HG02678 (cell line): ENCODE results near the gene CAPZA1.

Experiments
- ATAC-seq: cut with Tn5 transposase; IDR thresholded peaks from one replicate; pipeline ENCODE4 v1.9.1; 2021; ENCODE audit warnings: mild to moderate bottlenecking, moderate library complexity; ENCODE audit not compliant: unreplicated experiment

The CAPZA1 gene

GRCh38 chr1:112698366-112699310 is 79.0 kb downstream of the CAPZA1 start:
- no peak for ATAC-seq

- no peak for ATAC-seq
These were observed 80.0 kb downstream of the CAPZA1 start for GRCh38 chr1:112699425-112700144.

DNA sequence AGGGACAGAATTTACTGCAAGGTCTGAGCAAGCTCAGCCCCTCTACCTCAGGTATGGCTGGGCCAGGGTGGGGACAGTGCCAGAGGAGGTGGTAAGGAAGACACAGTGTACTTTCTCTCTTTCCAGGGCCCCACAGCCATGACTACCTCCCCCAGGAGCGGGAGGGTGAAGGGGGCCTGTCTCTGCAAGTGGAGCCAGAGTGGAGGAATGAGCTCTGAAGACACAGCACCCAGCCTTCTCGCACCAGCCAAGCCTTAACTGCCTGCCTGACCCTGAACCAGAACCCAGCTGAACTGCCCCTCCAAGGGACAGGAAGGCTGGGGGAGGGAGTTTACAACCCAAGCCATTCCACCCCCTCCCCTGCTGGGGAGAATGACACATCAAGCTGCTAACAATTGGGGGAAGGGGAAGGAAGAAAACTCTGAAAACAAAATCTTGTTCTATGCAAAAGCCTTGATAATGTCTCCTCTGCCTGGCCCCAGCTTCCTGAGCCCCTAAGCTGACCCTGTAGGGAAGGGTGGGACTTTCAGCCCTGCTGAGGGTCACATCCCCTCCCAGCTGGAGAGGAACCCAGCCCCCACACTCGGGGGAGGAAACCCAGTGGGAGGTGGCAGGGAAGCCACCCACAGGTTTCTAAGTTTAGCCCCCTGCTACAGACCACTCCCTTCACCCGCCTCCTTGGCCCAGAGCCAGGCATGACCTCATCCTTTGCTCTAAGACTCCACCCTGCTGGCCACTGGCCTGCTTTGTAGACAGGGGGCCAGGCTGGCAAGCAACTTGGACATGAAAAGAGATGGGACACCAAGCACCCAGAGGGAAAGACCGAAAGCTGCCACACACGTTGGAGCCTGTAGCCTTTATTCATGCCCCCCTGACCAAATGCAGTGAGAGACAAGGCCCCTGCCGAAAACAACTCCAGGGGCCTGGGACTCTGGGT is 80.9 kb downstream of the CAPZA1 start:
- peak; percentile 45 for ATAC-seq

GRCh38 chr1:112701227-112702066 is 81.8 kb downstream of the CAPZA1 start:
- no peak for ATAC-seq

GRCh38 chr1:112702067-112702395 is 82.4 kb downstream of the CAPZA1 start:
- ATAC-seq, result no peak

- ATAC-seq, result no peak
These were observed 83.0 kb downstream of the CAPZA1 start for GRCh38 chr1:112702420-112703261.

- ATAC-seq, result no peak
These were observed 84.1 kb downstream of the CAPZA1 start for GRCh38 chr1:112703706-112704105.

- no peak for ATAC-seq
These were observed 84.8 kb downstream of the CAPZA1 start for GRCh38 chr1:112704391-112704933.

DNA sequence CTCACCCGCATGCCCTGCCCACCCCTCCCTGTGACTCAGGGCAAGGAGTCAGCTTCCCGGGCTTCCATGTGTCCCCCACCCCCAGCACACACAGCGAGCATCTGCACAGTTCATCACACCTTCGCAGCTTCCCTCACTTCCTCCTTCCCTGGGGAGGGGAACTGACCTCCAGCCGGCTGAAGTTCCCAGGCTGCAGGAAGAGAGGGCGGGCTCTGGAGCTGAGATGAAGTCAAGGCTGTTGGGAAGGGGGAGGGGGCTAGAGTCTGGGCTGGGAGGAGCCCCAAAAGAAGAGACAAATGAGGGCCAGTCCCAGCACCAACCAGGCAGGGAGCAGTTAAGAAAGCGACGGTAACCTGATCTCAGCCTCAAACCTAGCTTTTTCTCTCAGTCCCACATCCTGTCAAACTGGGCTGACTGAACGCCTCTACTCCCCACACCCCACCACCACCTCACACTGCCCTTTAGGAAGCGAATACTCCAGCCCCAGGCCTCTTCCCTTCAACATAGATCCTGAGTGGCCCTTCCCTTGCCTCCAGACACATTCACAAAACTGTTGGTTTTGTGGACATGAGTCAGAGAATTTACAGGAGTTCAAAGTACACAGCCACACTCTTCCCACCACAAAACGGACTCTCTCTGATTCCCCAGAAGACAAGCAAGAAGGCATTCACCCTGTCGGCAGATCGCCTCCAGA is 85.4 kb downstream of the CAPZA1 start:
- peak; percentile 59 for ATAC-seq

DNA sequence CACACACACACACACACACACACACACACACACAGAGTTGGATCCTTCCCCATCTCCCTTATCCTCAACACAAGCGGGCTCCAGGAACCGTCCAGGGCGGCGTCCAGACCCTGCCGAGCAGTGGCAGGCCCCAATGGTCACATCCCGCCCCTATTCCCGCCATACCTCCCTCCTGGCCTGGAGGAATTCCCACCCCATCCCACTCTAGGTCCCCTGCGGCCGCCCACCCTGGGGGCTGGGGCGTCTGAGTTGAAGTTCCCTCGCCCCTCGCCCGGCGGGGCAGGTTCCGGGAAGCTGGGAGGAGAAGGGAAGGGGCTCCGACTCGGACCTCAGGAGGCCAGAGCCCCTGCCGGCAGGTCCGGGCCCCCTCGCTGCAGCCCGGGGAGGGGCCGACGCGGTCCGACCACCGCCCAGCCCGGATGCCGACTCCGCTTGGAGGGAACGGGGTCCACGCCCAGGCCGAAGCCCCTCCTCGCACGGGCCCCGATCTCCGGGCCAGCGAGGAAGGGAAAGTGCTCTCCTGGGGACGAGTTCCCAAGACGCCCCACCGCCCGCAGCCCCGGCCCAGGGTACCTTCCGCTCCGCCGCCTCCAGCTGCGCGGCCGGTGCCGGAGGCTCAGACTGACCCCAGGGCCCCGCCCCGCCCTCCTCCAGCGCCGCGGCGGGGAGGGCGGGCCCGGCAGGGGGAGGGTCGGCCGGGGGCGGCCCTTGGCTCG is 87.0 kb downstream of the CAPZA1 start, which contains the start of gene RHOC:
Gene RHOC, minus strand, starts transcription at position 623 of the 716 bp plus-strand sequence. CDS start 3,328 bp downstream, outside the sequence.
- ATAC-seq, result peak; percentile 71

DNA sequence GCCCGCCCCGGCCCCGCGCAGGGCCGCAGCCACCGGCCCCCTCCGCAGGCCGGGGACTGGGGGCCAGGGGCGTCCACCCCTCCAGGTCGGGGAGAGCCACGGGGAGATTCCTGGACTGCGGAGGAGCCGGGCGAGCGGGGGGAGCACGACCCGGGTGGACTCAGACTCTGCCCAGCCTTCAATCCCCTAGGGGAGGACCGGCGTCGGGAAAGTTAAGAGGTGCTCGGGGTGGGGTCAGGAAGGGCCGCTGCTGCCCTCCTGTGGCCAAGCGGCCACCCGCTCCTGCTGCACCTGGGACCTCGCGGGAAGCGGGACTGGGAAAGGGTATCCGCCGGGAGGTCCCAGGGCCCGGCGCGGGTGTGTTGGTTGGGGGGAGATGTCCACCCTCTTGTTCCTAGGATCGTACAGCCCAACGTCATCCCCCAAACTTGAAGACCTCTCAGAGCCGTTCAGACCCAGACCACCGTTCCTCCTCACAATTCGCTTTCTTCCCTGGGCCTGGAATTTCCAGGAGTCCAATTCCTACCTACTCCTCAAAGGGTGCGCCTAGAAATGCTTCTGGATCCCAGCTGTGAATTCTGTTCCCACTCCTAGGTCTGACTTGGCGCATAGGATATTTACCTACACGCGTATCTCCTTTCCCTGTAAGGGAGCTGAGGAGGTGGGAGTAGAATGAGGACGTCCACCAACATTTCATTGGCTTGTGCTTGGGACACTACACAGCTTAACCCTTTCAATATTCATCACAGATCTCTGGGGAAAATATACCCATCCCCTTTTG is 87.8 kb downstream of the CAPZA1 start:
- ATAC-seq, result peak; percentile 66

DNA sequence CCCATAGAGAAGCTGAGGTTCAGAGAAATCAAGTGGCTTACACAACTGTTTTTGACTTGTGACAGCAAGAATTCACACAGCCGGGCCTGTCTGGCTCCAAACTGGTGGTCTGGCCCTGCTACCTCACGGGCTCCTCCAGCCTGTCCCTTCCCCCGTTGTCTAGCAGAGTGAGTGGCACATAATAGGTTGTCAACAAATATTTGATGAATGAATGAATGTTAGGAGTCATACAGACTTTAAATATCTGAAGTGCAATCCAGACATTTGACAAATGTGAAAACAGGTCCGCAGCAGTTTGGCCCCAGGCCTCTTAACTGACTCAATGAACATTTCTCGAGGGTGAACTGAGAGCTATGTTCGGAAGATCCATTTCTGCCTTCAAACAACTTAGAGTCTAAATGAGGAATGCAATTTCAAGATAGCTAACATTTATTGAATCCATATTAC is 88.4 kb downstream of the CAPZA1 start:
- no peak for ATAC-seq

- ATAC-seq, result no peak
These were observed 88.9 kb downstream of the CAPZA1 start for GRCh38 chr1:112708489-112708888.

DNA sequence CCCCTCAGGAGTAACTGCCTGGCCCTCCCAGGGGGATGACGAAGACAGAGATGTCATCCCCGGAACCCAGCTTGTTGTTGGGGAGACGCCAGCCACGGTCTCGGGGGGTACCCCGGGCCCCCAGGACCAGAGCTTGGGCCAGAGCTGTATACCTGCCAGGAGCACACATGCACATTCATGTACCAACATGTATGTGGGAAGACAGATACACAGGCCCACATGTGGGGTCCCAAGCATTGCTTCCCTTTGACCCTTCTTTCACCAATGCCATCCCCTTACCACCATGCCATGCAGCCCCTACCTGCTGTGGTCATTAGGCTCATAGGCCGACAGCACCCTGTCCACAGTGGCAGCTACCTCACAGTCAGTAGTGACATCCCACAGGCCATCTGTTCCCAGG is 90.5 kb downstream of the CAPZA1 start:
- no peak for ATAC-seq

DNA sequence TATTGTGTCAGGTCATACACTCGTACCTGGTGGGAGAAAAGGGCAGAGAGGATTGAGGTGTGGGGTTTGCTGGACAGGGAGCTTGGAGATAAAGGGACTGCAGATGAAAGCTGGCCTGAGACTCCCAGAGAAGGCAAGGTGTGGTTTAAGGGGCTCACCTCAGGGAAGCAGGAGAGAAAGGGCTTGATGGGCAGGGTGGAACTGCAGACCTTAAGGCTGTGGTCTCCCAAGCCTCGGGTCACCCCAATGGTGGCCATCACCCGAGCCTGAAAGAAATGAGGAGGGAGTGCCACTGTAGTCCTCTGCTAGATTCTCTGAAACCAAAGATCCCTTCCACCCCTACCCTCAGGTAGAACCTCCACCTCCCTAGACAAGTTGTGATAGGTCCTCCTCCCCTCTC is 91.0 kb downstream of the CAPZA1 start:
- ATAC-seq, result no peak

- no peak for ATAC-seq
These were observed 91.4 kb downstream of the CAPZA1 start for GRCh38 chr1:112711041-112711440.

GRCh38 chr1:112711670-112712069 is 92.0 kb downstream of the CAPZA1 start:
- no peak for ATAC-seq
